CD8-positive, alpha-beta memory T cell (primary cell): ENCODE data around the gene CCR2. TPM values are rescaled to one million over a fixed set of nuclear protein-coding genes. Genes with fewer than 3 reads are reported as not detected.

ENCODE experiments used
- CTCF ChIA-PET: fragments of 350-600 bp; sonication (Branson Sonifier 250); formaldehyde crosslinking; loops from one replicate; lab custom pipeline; 2021; ENCODE audit warnings: antibody characterized with exemption; lab: Charles Lee
- POLR2A ChIA-PET: fragments of 350-600 bp; sonication (Branson Sonifier 250); formaldehyde crosslinking; loops from one replicate; lab custom pipeline; 2021; ENCODE audit warnings: antibody characterized with exemption; lab: Charles Lee
- DNase-seq, 5 donors: peaks; one replicate each; pipeline versions ENCODE4 v3.0.0 to v3.0.0-alpha.2; 2020 to 2022; ENCODE audit warnings: mixed read lengths in 1 of 5
- H3K27ac ChIP-seq: one replicate; pipeline ENCODE4 v1.7.0; 2013; ENCODE audit warnings: low read depth, mild to moderate bottlenecking, low read length, moderate library complexity
- H3K27me3 ChIP-seq: 2 replicates; pipeline ENCODE4 v1.7.0; 2013; ENCODE audit warnings: low read length, mild to moderate bottlenecking; ENCODE audit not compliant: insufficient read depth, poor library complexity, severe bottlenecking
- H3K36me3 ChIP-seq: 2 replicates; pipeline ENCODE4 v1.7.0; 2013; ENCODE audit warnings: mild to moderate bottlenecking, low read length, moderate library complexity; ENCODE audit not compliant: insufficient read depth
- H3K4me1 ChIP-seq: 2 replicates; pipeline ENCODE4 v1.7.0; 2013; ENCODE audit warnings: mild to moderate bottlenecking, low read length, moderate library complexity; ENCODE audit not compliant: insufficient read depth
- H3K4me3 ChIP-seq: 2 replicates; pipeline ENCODE4 v1.7.0; 2013; ENCODE audit warnings: mild to moderate bottlenecking, low read length
- H3K9me3 ChIP-seq: 2 replicates; pipeline ENCODE4 v1.7.0; 2013; ENCODE audit warnings: mild to moderate bottlenecking, low read length
- H3K27ac Mint-ChIP-seq, 8 donors: one replicate each; pipeline ENCODE4 v1.8.0; 2020 to 2021; ENCODE audit warnings: mixed read lengths in 8 of 8, mild to moderate bottlenecking in 6 of 8, inconsistent platforms in 3 of 8, moderate library complexity in 3 of 8
- H3K27me3 Mint-ChIP-seq, 2 donors: one replicate each; pipeline ENCODE4 v1.8.0; 2020 to 2021; ENCODE audit warnings: mixed read lengths in 2 of 2, mild to moderate bottlenecking in 1 of 2, moderate library complexity in 1 of 2
- H3K36me3 Mint-ChIP-seq, 3 donors: one replicate each; pipeline ENCODE4 v1.8.0; 2020 to 2021; ENCODE audit warnings: mixed read lengths in 3 of 3, inconsistent platforms in 1 of 3, mild to moderate bottlenecking in 1 of 3
- H3K4me1 Mint-ChIP-seq, 3 donors: one replicate each; pipeline ENCODE4 v1.8.0; 2020 to 2021; ENCODE audit warnings: mixed read lengths in 3 of 3, inconsistent platforms in 1 of 3, mild to moderate bottlenecking in 1 of 3
- H3K4me3 Mint-ChIP-seq, 7 donors: one replicate each; pipeline ENCODE4 v1.8.0; 2020 to 2021; ENCODE audit warnings: mixed read lengths in 7 of 7, mild to moderate bottlenecking in 6 of 7, moderate library complexity in 4 of 7, inconsistent platforms in 2 of 7
- H3K9me3 Mint-ChIP-seq, 5 donors: one replicate each; pipeline ENCODE4 v1.8.0; 2020 to 2022; ENCODE audit warnings: mixed read lengths in 5 of 5, mild to moderate bottlenecking in 3 of 5, moderate library complexity in 2 of 5, inconsistent platforms in 1 of 5
- polyA plus RNA-seq: library from polyadenylated mRNA; unstranded; fragments of 300-500 nt; fragmentation: Illumina TruSeq; gene quantifications from one replicate; pipeline ENCODE4 v1.2.3, GENCODE V29; 2021
- total RNA-seq, 2 experiments: library from RNA; stranded (reverse); gene quantifications; one replicate each; pipeline ENCODE4 v1.2.3, GENCODE V29; 2021

Gene CCR2
- total and polyA plus RNA-seq, 3 experiments from 2014 or later, result 0.51 to 59.7 (median 0.74) TPM

GRCh38 chr3:46371519-46372340, 17.8 kb downstream of the CCR2 start:
- peak overlapping the region; percentile 55 for H3K4me3 ChIP-seq
- no peak for DNase-seq
- peaks cover 14 to 24% (median 23%) of the 10 kb centered on the region in 3 donors for H3K36me3 Mint-ChIP-seq
- H3K4me1 ChIP-seq, result peaks cover 63% of the 10 kb centered on the region
- peak overlapping the region; percentile 88 to 97 (median 93) for H3K27ac Mint-ChIP-seq
- H3K27me3 Mint-ChIP-seq, result no peaks in the 10 kb centered on the region
- no peaks in the 10 kb centered on the region for H3K27me3 ChIP-seq
- POLR2A ChIA-PET, result interaction anchor here (1.0 to 2.9 kb wide), 5 partner anchors 11 to 432 kb away, joined by 3 to 14 read pairs (median 5); partner anchors contain the start of genes CCR5AS and CCRL2
- H3K4me3 Mint-ChIP-seq, result peak overlapping the region; percentile 83 to 92 (median 88)
- H3K27ac ChIP-seq, result peak overlapping the region; percentile 49
- CTCF ChIA-PET, result interaction anchor here (0.9 to 8.0 kb wide), 30 partner anchors 10 to 435 kb away, joined by 3 to 156 read pairs (median 5); partner anchors contain the start of gene CCR1
- H3K4me1 Mint-ChIP-seq, result peaks cover 79 to 97% (median 97%) of the 10 kb centered on the region in 3 donors
- H3K36me3 ChIP-seq, result no peaks in the 10 kb centered on the region
- no peaks in the 10 kb centered on the region for H3K9me3 Mint-ChIP-seq
- H3K9me3 ChIP-seq, result no peaks in the 10 kb centered on the region

GRCh38 chr3:46372492-46373359, 18.8 kb downstream of the CCR2 start:
- H3K27me3 Mint-ChIP-seq, result no peaks in the 10 kb centered on the region
- peaks cover 14 to 29% (median 23%) of the 10 kb centered on the region in 3 donors for H3K36me3 Mint-ChIP-seq
- Histone ChIP-seq H3K9me3 (no peaks in the 10 kb centered on the region), H3K4me1 (peaks cover 60% of the 10 kb centered on the region), H3K27ac (peak overlapping the region; percentile 49), H3K4me3 (peak overlapping the region; percentile 55), H3K36me3 (no peaks in the 10 kb centered on the region), H3K27me3 (no peaks in the 10 kb centered on the region)
- peaks cover 81 to 98% (median 97%) of the 10 kb centered on the region in 3 donors for H3K4me1 Mint-ChIP-seq
- POLR2A ChIA-PET, result interaction anchor here (1.0 to 1.2 kb wide), 2 partner anchors 10 to 433 kb away, joined by 3 to 4 read pairs; no protein-coding TSS in a partner anchor
- peak in 1 of 5 donors; percentile 41 for DNase-seq
- CTCF ChIA-PET, result interaction anchor here (0.9 to 8.0 kb wide), 27 partner anchors 11 to 436 kb away, joined by 3 to 156 read pairs (median 5); partner anchors contain the start of gene CCR1
- no peaks in the 10 kb centered on the region for H3K9me3 Mint-ChIP-seq
- peak overlapping the region; percentile 83 to 92 (median 88) for H3K4me3 Mint-ChIP-seq
- peak overlapping the region; percentile 88 to 97 (median 93) for H3K27ac Mint-ChIP-seq

- Histone ChIP-seq H3K27me3 (no peaks in the 10 kb centered on the region), H3K27ac (peak overlapping the region; percentile 6), H3K36me3 (no peaks in the 10 kb centered on the region), H3K4me3 (no peak overlapping the region), H3K4me1 (peaks cover 45% of the 10 kb centered on the region), H3K9me3 (no peaks in the 10 kb centered on the region)
- H3K4me3 Mint-ChIP-seq, result peak overlapping the region; percentile 83 to 92 (median 88)
- CTCF ChIA-PET, result interaction anchor here (0.8 to 2.9 kb wide), 9 partner anchors 9 to 298 kb away, joined by 3 to 15 read pairs (median 4); no protein-coding TSS in a partner anchor
- no peaks in the 10 kb centered on the region for H3K9me3 Mint-ChIP-seq
- H3K27me3 Mint-ChIP-seq, result no peaks in the 10 kb centered on the region
- DNase-seq, result no peak
- H3K36me3 Mint-ChIP-seq, result peaks cover 14 to 33% (median 23%) of the 10 kb centered on the region in 3 donors
- POLR2A ChIA-PET, result interaction anchor here (0.9 kb wide), 1 partner anchor 63 kb away, joined by 3 read pairs; no protein-coding TSS in a partner anchor
- peaks cover 67 to 89% (median 86%) of the 10 kb centered on the region in 3 donors for H3K4me1 Mint-ChIP-seq
- H3K27ac Mint-ChIP-seq, result peak overlapping the region; percentile 66 to 97 (median 93)
These were observed 20.8 kb downstream of the CCR2 start for GRCh38 chr3:46374755-46375154.

- Mint-ChIP-seq H3K4me3 (peak overlapping the region; percentile 83 to 92 (median 88)), H3K36me3 (peaks cover 14 to 33% (median 23%) of the 10 kb centered on the region in 3 donors), H3K27ac (peak overlapping the region; percentile 66 to 97 (median 93)), H3K9me3 (no peaks in the 10 kb centered on the region), H3K27me3 (no peaks in the 10 kb centered on the region), H3K4me1 (peaks cover 65 to 88% (median 86%) of the 10 kb centered on the region in 3 donors)
- no peak overlapping the region for H3K4me3 ChIP-seq
- H3K27ac ChIP-seq, result no peak overlapping the region
- CTCF ChIA-PET, result interaction anchor here (0.8 to 2.9 kb wide), 9 partner anchors 8 to 298 kb away, joined by 3 to 15 read pairs (median 4); no protein-coding TSS in a partner anchor
- DNase-seq, result no peak
- peaks cover 40% of the 10 kb centered on the region for H3K4me1 ChIP-seq
- H3K9me3 ChIP-seq, result no peaks in the 10 kb centered on the region
- POLR2A ChIA-PET, result no interaction called here
- no peaks in the 10 kb centered on the region for H3K27me3 ChIP-seq
- no peaks in the 10 kb centered on the region for H3K36me3 ChIP-seq
These were observed 21.3 kb downstream of the CCR2 start for GRCh38 chr3:46375218-46375617.

GRCh38 chr3:46375814-46376213, 21.9 kb downstream of the CCR2 start:
- no peaks in the 10 kb centered on the region for H3K27me3 Mint-ChIP-seq
- peaks cover 14 to 33% (median 23%) of the 10 kb centered on the region in 3 donors for H3K36me3 Mint-ChIP-seq
- POLR2A ChIA-PET, result no interaction called here

GRCh38 chr3:46378426-46378942, 24.6 kb downstream of the CCR2 start:
- no peaks in the 10 kb centered on the region for H3K9me3 Mint-ChIP-seq
- H3K27ac ChIP-seq, result no peak overlapping the region
- H3K4me3 ChIP-seq, result no peak overlapping the region
- peaks cover 32% of the 10 kb centered on the region for H3K4me1 ChIP-seq
- H3K9me3 ChIP-seq, result no peaks in the 10 kb centered on the region
- H3K4me1 Mint-ChIP-seq, result peaks cover 59 to 77% (median 73%) of the 10 kb centered on the region in 3 donors
- no peaks in the 10 kb centered on the region for H3K27me3 Mint-ChIP-seq
- POLR2A ChIA-PET, result no interaction called here
- H3K27me3 ChIP-seq, result no peaks in the 10 kb centered on the region
- CTCF ChIA-PET, result interaction anchor here (0.8 to 2.9 kb wide), 29 partner anchors 9 to 439 kb away, joined by 3 to 31 read pairs (median 4); partner anchors contain the start of genes CCR1, CCR5 and CXCR6
- peak; percentile 33 to 76 (median 45) for DNase-seq
- H3K4me3 Mint-ChIP-seq, result peak overlapping the region in 5 of 7 donors; percentile 4 to 51 (median 16)
- peak overlapping the region; percentile 1 to 80 (median 56) for H3K27ac Mint-ChIP-seq
- no peaks in the 10 kb centered on the region for H3K36me3 ChIP-seq
- peaks cover 7 to 19% (median 10%) of the 10 kb centered on the region in 3 donors for H3K36me3 Mint-ChIP-seq

More at GRCh38 chr3:46375814-46376213, 21.9 kb downstream of the CCR2 start:
- H3K9me3 Mint-ChIP-seq, result no peaks in the 10 kb centered on the region
- peaks cover 40% of the 10 kb centered on the region for H3K4me1 ChIP-seq
- CTCF ChIA-PET, result interaction anchor here (1.4 to 2.9 kb wide), 3 partner anchors 64 to 160 kb away, joined by 3 to 15 read pairs (median 4); no protein-coding TSS in a partner anchor
- H3K27ac Mint-ChIP-seq, result peak overlapping the region; percentile 14 to 97 (median 93)
- peaks cover 65 to 88% (median 86%) of the 10 kb centered on the region in 3 donors for H3K4me1 Mint-ChIP-seq
- H3K36me3 ChIP-seq, result no peaks in the 10 kb centered on the region
- no peak for DNase-seq
- H3K9me3 ChIP-seq, result no peaks in the 10 kb centered on the region
- H3K4me3 Mint-ChIP-seq, result peak overlapping the region; percentile 58 to 92 (median 87)
- H3K27ac ChIP-seq, result no peak overlapping the region
- no peaks in the 10 kb centered on the region for H3K27me3 ChIP-seq
- H3K4me3 ChIP-seq, result no peak overlapping the region
